Stimulated activated naive CD4-positive, alpha-beta T cell (primary cell): ENCODE data around the gene AQP12A.

ENCODE experiments used
- DNase-seq, 6 experiments: peaks; one replicate each; lab custom pipeline; 2025; lab: John Stamatoyannopoulos, UW

The AQP12A gene

DNA sequence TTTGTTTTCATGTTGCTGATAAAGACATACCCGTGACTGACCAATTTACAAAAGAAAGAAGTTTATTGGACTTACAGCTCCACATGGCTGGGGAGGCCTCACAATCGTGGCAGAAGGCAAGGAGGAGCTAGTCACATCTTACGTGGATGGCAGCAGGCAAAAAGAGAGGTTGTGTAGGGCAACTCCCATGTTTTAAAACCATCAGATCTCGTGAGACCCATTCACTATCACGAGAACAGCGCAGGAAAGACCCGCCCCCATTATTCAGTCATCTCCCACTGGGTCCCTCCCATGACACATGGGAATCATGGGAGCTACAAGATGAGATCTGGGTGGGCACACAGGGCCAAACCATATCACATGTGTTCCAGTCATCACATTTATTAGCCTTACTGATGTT is 16.8 kb downstream of the AQP12A start:
- no peak for DNase-seq

DNA sequence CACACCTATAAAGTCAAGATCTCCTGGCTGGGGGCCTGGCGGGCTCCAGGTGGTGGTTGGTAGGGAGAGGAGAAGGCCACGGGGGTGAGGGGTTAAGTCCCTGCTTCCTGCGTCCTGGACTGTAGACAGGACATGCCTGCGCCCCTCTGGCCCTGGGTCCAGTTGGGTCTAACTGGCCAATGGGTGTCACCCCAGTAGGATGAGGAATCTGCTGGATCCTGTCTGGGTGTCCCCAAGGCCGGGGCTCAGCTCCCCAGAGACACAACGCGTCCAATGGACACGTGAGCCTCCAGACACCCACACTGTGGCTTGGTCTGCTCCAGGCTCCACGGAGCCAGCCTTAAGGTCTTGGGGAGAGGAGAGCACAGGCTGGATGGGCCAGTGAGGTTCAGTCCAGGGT is 19.6 kb downstream of the AQP12A start:
- no peak for DNase-seq

- no peak for DNase-seq
Observed at GRCh38 chr2:240711701-240712100, 20.0 kb downstream of the AQP12A start.

- no peak for DNase-seq
Observed at GRCh38 chr2:240712121-240712520, 20.5 kb downstream of the AQP12A start.

DNA sequence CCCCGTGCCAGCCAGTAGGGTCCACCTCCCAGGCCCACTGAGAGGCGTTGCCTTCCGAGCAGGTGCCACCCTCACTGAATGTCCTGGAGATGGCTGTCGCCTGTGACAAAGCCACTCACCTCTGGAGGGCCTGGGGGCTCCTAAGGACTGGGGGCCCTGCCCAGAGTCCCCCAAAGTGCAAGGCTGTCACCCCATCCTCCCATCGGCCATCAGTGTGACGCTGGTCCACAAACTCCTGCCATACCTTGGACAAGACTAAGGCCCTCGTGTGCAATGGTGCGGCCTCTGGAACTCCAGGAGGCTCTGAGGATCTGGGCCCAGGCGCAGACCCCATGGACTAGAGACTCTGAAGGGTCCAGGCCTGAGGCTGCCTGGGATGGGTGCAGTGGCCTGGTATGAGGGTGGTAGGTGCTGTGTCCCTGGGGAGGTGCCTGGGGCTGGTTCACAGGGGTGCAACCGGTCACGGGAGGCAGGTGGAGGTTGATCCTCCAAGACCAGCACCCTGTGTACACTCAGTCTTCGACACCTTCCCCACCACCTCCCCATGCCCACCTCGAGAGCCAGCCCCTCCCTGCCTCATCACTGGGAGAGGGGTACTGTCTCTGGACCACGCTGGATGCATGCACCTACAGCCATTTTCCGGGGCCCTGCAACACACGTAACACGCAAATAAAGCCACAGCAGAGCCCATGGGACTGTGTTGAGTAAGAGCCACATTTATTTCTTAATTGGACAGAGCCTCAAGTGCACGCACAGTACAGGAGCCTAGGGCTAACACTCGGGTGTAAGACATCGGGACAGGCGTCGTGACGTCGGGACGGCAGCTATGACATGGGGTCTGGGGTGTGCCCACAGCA is 21.6 kb downstream of the AQP12A start:
- no peak for DNase-seq

DNA sequence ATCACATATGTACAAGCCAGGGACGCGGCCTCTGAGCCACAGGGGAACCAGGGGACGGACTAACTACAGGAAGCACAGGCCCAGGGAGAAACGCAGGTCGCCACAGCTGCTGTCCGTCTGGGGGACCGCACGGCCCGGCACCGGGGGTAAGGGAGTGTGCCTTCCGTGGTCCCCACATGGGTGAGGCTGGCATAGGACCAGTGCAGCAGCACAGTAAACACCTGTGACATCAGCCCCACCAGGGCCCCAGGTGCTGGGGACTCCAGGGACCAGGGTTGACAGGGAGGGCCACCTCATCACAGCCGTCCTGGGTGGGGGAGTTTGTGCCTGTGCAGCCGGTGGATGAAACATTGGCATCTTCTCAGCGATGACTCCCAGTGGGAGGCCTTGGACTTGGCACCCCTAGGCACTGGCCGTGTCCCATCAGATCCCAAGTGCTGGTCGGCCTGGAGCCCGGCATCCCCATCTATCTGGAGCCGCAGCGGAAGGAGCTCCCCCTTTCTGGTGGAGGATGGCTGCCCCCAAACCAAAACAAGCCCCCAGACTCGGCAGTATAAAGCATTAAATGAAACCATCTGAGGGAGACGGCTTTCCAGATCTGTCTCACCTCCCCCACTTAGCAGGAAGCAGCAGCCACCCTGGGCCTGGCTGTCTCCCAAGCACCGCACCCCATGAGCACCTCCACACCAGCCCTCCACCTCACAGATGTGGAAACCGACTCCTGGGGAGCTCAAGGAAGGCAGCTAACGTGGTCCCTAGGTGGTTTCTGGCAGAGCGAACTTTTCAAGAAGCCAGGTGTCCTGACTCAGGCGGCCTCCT is 22.5 kb downstream of the AQP12A start:
- no peak for DNase-seq

GRCh38 chr2:240714747-240715725 is 23.4 kb downstream of the AQP12A start:
- DNase-seq = no peak

GRCh38 chr2:240716130-240716798 is 24.6 kb downstream of the AQP12A start:
- DNase-seq = no peak

- no peak for DNase-seq
Observed at GRCh38 chr2:240717181-240717641, 25.5 kb downstream of the AQP12A start.

GRCh38 chr2:240717681-240718581 is 26.3 kb downstream of the AQP12A start:
- no peak for DNase-seq

GRCh38 chr2:240718896-240719490 is 27.3 kb downstream of the AQP12A start:
- no peak for DNase-seq

DNA sequence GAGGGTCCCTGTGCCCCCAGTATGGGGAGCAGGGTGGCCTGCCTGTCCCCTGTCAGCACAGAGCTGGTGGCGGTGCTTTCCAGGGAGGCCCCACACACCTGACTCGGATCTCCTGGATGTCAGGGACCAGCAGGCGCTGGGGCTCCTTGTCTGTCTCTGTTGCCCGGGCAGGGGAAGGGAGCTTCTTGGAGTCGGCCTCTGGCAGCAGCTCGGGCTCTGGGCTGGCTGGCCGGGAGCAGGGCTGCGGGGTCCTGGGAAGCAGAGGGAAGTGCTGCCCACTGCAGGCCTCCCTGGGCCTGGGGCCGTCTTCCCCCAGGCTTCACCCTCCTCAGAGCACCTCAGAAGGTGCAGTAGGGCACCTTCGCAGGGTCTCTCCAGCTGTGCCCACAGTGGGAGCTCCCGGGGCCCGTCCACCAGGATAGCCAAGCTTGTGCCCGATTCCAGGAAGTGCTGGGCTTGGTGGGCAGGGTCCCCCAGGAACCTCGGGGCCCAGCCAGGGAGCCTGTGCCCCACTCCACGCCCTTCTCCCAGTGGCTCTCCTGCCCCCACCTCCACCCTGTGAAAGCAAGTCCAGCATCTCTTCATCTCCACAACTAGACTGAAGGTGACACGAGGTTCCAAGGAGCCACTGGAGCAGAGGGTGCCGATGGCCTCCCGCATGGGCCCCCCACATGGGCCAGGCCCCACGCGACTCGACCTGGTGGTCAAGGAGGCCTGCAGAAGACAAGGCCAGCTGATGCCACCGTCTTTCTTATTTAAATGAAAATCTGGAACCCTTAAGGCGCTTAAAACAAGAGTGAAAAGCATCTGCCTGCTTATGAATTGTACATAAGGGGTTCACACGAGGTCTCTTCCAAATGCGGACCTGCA is 28.2 kb downstream of the AQP12A start:
- no peak for DNase-seq

GRCh38 chr2:240720686-240721595 is 29.3 kb downstream of the AQP12A start:
- no peak for DNase-seq

DNA sequence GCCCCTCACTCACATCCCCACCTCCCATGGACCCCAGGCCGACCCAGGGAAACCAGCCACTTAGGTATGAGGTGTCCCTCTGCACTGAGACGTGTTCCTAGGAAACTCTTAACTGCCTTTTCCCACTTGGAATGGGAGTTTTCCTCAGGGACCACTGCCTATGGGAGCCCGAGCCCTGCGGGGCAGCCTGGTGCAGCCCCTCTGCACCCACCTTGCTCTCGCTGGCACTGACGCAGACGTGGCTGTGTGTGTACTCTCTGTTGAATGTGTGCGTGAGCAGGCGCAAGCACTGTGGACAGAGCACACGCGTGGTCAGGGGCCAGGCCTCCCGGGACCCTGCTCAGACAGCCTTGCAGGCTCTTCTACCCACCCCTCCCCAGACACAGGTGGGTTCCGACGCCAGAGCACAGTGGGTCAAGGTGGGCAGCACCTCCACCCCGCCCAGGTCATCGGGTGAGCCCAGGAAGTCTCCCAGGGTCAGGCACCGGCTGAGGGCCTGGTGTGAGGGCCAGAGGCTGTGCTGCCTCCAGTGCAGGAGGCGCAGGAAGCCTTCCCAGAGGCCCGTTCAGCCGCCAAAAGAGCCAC is 30.0 kb downstream of the AQP12A start:
- no peak for DNase-seq

- no peak for DNase-seq
Observed at GRCh38 chr2:240722376-240722775, 30.7 kb downstream of the AQP12A start.

- no peak for DNase-seq
Observed at GRCh38 chr2:240722796-240723735, 31.4 kb downstream of the AQP12A start.
